Pericardium fibroblast (primary cell): Measurements from ENCODE around the gene DUSP7. TPM values are rescaled to one million over a fixed set of nuclear protein-coding genes. Genes with fewer than 3 reads are reported as not detected.

Source experiments
- total RNA-seq: library from RNA; depleted of rRNA; stranded (reverse); fragments of >200 nt; gene quantifications from 2 replicates; pipeline ENCODE4 v1.2.3, GENCODE V29; 2015

Gene DUSP7
- total RNA-seq, result 7.3 and 10.6 TPM in 2 replicates

GRCh38 chr3:52056521-52056967 is at the start of gene DUSP7:
Gene DUSP7, minus strand, starts transcription at chr3:52056571. Its CDS starts 205 bp downstream, at chr3:52056366.

Other genes with a start within 250 kb of the DUSP7 start
- not detected in 2 replicates for gene IQCF2, start 195.0 kb downstream of the DUSP7 start, total RNA-seq
- gene IQCF5, start 181.0 kb downstream of the DUSP7 start, total RNA-seq, result not detected in 2 replicates
- gene IQCF1, start 153.2 kb downstream of the DUSP7 start, total RNA-seq, result not detected in 2 replicates
- gene RRP9, start 114.7 kb downstream of the DUSP7 start, total RNA-seq, result 21.3 and 24.4 TPM in 2 replicates
- gene PARP3, start 114.2 kb downstream of the DUSP7 start, total RNA-seq, result 13.4 and 14.6 TPM in 2 replicates
- 0.17 TPM in 1 of 2 replicates, not detected in the other for gene GPR62, start 101.2 kb downstream of the DUSP7 start, total RNA-seq
- gene PCBP4, start 89.1 kb downstream of the DUSP7 start, total RNA-seq, result 30.9 and 36.5 TPM in 2 replicates
- gene ABHD14B, start 82.5 kb downstream of the DUSP7 start, total RNA-seq, result 52.4 and 73.8 TPM in 2 replicates
- gene ABHD14A, start 81.5 kb downstream of the DUSP7 start, total RNA-seq, result 30.2 and 43.5 TPM in 2 replicates
- gene ACY1, start 73.0 kb downstream of the DUSP7 start, total RNA-seq, result 45.4 and 56.4 TPM in 2 replicates
- gene RPL29, start 60.7 kb downstream of the DUSP7 start, total RNA-seq, result 2,355 and 3,402 TPM in 2 replicates
- 1.2 and 2.2 TPM in 2 replicates for gene POC1A, start 97.9 kb upstream of the DUSP7 start, total RNA-seq
- gene ALAS1, start 141.6 kb upstream of the DUSP7 start, total RNA-seq, result 24.8 and 26.4 TPM in 2 replicates
- gene TLR9, start 169.1 kb upstream of the DUSP7 start, total RNA-seq, result under 0.01 TPM in 1 of 2 replicates, not detected in the other
- 124 and 138 TPM in 2 replicates for gene TWF2, start 182.6 kb upstream of the DUSP7 start, total RNA-seq
- gene PPM1M, start 189.2 kb upstream of the DUSP7 start, total RNA-seq, result 16.3 and 24.9 TPM in 2 replicates
- gene WDR82, start 222.1 kb upstream of the DUSP7 start, total RNA-seq, result 53.6 and 58.0 TPM in 2 replicates
- gene GLYCTK, start 231.3 kb upstream of the DUSP7 start, total RNA-seq, result 5.6 and 11.1 TPM in 2 replicates